GM19238 (cell line): Measurements from ENCODE around the gene NUP93.
"Not testable (repeated sequence)": the region's sequence is repeated elsewhere in the genome, so short reads cannot be mapped to it uniquely, and the experiment has no call there.

ENCODE experiments used
- DNase-seq: peaks from one replicate; pipeline ENCODE4 v3.0.0; 2011; ENCODE audit warnings: low spot score; ENCODE audit not compliant: insufficient read length

NUP93 gene

GRCh38 chr16:56708525-56709442 lies 21.1 kb upstream of the NUP93 start:
- DNase-seq, result no peak

GRCh38 chr16:56709443-56710040 lies 20.4 kb upstream of the NUP93 start:
- no peak for DNase-seq

- DNase-seq, result no peak
Observed at GRCh38 chr16:56710181-56710737, 19.7 kb upstream of the NUP93 start.

- DNase-seq, result no peak
Observed at GRCh38 chr16:56711862-56712261, 18.1 kb upstream of the NUP93 start.

- DNase-seq, result no peak
Observed at GRCh38 chr16:56713794-56714193, 16.1 kb upstream of the NUP93 start.

GRCh38 chr16:56715126-56715525 lies 14.8 kb upstream of the NUP93 start:
- no peak for DNase-seq

- DNase-seq, result no peak
Observed at GRCh38 chr16:56716761-56717160, 13.2 kb upstream of the NUP93 start.

- DNase-seq, result not testable (repeated sequence)
Observed at GRCh38 chr16:56717532-56717931, 12.4 kb upstream of the NUP93 start.

GRCh38 chr16:56722200-56722842 lies 7.6 kb upstream of the NUP93 start:
- no peak for DNase-seq

GRCh38 chr16:56724191-56724590 lies 5.7 kb upstream of the NUP93 start:
- DNase-seq, result no peak

GRCh38 chr16:56726283-56726682 lies 3.6 kb upstream of the NUP93 start:
- DNase-seq, result no peak

- no peak for DNase-seq
Observed at GRCh38 chr16:56726926-56727325, 3.0 kb upstream of the NUP93 start.

- DNase-seq, result no peak
Observed at GRCh38 chr16:56728027-56728426, 1.9 kb upstream of the NUP93 start.

- no peak for DNase-seq
Observed at GRCh38 chr16:56728980-56729734, 772 bp upstream of the NUP93 start.

- no peak for DNase-seq
Observed at GRCh38 chr16:56732366-56732765, 2.4 kb downstream of the NUP93 start.

- DNase-seq, result no peak
Observed at GRCh38 chr16:56732832-56733231, 2.9 kb downstream of the NUP93 start.

- DNase-seq, result no peak
Observed at GRCh38 chr16:56734429-56734828, 4.5 kb downstream of the NUP93 start.

GRCh38 chr16:56736476-56736875 lies 6.5 kb downstream of the NUP93 start:
- DNase-seq, result no peak

- DNase-seq, result no peak
Observed at GRCh38 chr16:56737539-56737938, 7.6 kb downstream of the NUP93 start.

- no peak for DNase-seq
Observed at GRCh38 chr16:56738221-56738620, 8.3 kb downstream of the NUP93 start.

- DNase-seq, result not testable (repeated sequence)
Observed at GRCh38 chr16:56739378-56739777, 9.4 kb downstream of the NUP93 start.
